Measurements from ENCODE around the gene LDLRAD2. TPM values are rescaled to one million over a fixed set of nuclear protein-coding genes. Genes with fewer than 3 reads are reported as not detected.
A peak's percentile ranks its signal among the peaks of the same experiment; 100 is the strongest.
"Not testable (repeated sequence)": the region's sequence is repeated elsewhere in the genome, so short reads cannot be mapped to it uniquely, and the experiment has no call there.

LDLRAD2 gene, protein sequence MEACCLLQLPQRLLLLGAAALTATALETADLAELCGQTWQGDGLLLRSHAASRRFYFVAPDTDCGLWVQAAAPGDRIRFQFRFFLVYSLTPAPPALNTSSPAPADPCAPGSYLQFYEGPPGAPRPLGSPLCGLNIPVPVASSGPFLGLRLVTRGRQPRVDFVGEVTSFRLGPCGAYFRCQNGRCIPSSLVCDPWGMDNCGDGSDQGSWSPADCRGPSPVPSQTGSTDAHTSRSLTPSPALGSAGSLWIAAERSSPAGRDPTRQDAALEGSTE
- total RNA-seq (not detected), polyA plus RNA-seq (not detected), total RNA-seq (0 to 0.49 (median 0.11) reads per million in 6 experiments)

DNA sequence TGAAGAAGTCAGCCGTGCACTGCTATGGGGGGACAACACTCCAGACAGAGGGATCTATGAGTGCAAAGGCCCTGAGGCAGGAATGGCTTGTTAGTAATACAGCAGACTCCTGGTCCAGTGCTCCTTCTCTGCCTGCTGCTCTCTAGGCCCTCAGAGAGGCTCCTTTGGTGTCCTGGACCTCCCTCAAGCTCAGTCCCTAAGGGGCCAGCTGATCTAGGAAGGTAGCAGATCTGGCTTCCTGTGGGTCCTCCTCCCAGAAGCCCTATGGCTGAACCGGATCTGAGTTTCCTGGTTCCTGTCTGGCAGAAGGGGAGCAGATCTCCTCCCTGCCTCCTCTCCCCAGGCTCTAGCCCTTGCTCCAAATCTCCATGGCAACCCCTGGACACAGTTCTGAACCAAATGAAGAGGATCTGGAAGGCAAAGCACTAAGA is at the start of gene LDLRAD2:
Gene LDLRAD2, plus strand, starts transcription at position 391 of the 431 bp plus-strand sequence. CDS start 187 bp downstream, outside the sequence.
- H3K36me3 Mint-ChIP-seq = no peaks in the 10 kb centered on the region
- POLR2A ChIA-PET = no interaction called here
- H3K27ac Mint-ChIP-seq = peak within 1 kb of the TSS in 1 of 10 donors; percentile 9
- DNase-seq = no peak
- peak within 1 kb of the TSS in 3 of 10 donors; percentile 46 to 71 (median 55) for H3K4me3 Mint-ChIP-seq
- peaks cover 0 to 2% (median 0%) of the 10 kb centered on the region in 9 donors for H3K9me3 Mint-ChIP-seq
- peaks cover 8 to 24% (median 12%) of the 10 kb centered on the region in 5 donors for H3K27me3 Mint-ChIP-seq
- ATAC-seq = no peak
- H3K4me1 Mint-ChIP-seq = peaks cover 3 to 10% (median 5%) of the 10 kb centered on the region in 4 donors

DNA sequence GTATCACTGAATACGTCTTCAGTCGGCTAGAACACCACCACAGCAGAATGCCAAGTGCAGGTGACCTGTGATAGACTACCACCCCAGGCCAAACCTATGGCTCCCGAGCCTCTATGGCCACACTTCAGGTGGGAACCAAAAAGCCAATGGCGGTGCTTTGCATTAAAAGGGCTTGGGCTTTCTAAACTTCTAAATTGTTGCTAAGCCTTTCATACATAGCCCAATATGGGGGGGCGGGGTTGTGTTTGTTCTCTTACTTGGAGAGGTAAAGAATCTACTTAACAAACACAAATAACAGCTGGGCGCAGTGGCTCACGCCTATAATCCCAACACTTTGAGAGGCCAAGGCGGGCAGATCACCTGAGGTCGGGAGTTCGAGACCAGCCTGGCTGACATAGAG is 48.8 kb upstream of the LDLRAD2 start:
- Mint-ChIP-seq H3K36me3 (peaks cover 0 to 8% (median 0%) of the 10 kb centered on the region in 3 donors), H3K27me3 (no peaks in the 10 kb centered on the region), H3K4me1 (peaks cover 12 to 82% (median 58%) of the 10 kb centered on the region in 4 donors), H3K4me3 (no peak overlapping the region), H3K9me3 (no peaks in the 10 kb centered on the region), H3K27ac (peak overlapping the region in 1 of 10 donors; percentile 81)
- ATAC-seq (no peak), DNase-seq (no peak)
- POLR2A ChIA-PET = interaction anchor here (0.8 kb wide), 1 partner anchor 9 kb away, joined by 3 read pairs; no protein-coding TSS in a partner anchor

DNA sequence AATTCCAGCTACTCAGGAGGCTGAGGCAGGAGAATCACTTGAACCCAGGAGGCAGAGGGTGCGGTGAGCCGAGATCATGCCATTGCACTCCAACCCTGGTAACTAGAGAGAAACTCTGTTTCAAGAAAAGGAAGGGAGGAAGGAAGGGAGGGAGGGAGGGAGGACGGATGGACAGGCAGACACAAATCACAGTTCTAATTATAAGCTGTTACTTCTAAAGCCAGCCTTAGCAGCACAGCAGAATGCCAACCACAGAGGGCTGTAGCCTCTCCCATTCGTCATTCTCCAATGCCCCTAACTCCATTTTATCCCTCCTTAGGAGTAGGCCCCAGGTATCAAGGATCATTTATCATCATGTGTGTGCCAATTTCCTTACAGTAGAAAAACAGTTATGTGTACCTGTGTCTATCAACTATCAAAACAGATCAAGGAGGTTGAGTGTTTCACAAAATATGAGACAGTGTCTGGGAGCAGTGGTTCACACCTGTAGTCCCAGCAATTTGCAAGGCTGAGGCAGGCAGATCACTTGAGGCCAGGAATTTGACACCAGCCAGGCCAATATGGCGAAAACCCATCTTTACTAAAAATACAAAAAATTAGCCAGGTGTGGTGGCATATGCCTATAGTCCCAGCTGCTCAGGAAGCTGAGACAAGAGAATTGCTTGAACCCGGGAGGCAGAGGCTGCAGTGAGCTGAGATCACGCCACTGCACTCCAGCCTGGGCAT is 48.2 kb upstream of the LDLRAD2 start:
- DNase-seq (no peak), ATAC-seq (no peak)
- Mint-ChIP-seq H3K4me1 (peaks cover 14 to 84% (median 60%) of the 10 kb centered on the region in 4 donors), H3K9me3 (no peaks in the 10 kb centered on the region), H3K4me3 (no peak overlapping the region), H3K36me3 (peaks cover 0 to 10% (median 0%) of the 10 kb centered on the region in 3 donors), H3K27me3 (no peaks in the 10 kb centered on the region), H3K27ac (peak overlapping the region in 3 of 10 donors; percentile 43 to 81 (median 48))
- POLR2A ChIA-PET = interaction anchor here (0.8 kb wide), 1 partner anchor 10 kb away, joined by 3 read pairs; no protein-coding TSS in a partner anchor

DNA sequence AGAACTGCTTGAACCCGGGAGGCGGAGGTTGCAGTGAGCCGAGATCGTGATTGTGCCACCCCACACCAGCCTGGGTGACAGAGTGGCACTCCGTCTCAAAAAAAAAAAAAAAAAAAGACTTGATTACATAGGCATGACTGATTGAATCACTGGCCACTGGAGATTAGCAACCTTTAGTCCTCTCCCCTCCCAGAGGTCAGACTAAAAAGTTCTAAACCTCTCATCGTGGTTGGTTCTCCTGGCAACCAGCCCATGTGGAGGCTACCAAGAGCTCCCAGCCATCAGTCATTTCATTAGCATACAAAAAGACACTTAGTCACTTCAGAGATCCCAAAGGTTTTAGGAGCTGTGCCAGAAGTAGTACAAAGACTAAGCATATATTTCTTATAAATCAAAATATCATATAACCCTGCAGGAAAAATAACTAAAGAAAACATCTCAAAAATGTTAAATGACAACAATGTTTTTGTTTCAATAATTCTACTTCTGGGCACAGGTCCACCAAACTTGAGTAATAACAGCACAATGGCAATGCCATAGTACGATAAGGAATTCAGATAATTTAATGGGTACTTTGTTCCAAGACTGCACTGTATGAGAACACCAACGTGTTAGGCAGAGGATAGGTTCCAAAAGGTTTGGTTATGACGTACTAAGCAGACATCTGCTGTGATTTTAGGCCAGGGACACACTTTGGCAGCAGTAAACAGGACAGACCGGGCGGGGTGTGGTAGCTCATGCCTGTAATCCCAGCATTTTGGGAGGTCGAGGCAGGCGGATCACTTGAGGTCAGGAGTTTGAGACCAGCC is 47.2 kb upstream of the LDLRAD2 start:
- DNase-seq (no peak), ATAC-seq (no peak)
- Mint-ChIP-seq H3K27ac (peak overlapping the region in 1 of 10 donors; percentile 19), H3K27me3 (no peaks in the 10 kb centered on the region), H3K9me3 (no peaks in the 10 kb centered on the region), H3K4me3 (no peak overlapping the region), H3K4me1 (peaks cover 15 to 82% (median 58%) of the 10 kb centered on the region in 4 donors), H3K36me3 (peaks cover 0 to 15% (median 0%) of the 10 kb centered on the region in 3 donors)
- POLR2A ChIA-PET = no interaction called here

DNA sequence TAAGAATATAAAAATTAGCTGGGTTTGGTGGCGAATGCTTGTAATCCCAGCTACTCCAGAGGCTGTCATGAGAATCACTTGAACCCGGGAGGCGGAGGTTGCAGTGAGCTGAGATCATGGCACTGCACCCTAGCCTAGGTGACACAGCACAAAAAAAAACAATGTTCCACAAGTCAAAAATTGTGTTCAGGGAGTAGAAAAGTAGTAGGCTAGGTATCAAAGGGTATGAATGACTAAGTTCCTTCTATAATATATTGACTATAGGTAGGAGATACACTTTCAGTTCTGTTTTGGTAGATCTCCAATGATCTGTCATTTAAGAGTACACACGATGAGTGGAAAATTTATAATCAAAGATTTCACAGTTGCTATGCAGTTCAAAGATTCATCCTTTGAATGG is 45.9 kb upstream of the LDLRAD2 start:
- Mint-ChIP-seq H3K4me3 (no peak overlapping the region), H3K4me1 (peaks cover 19 to 78% (median 61%) of the 10 kb centered on the region in 4 donors)

DNA sequence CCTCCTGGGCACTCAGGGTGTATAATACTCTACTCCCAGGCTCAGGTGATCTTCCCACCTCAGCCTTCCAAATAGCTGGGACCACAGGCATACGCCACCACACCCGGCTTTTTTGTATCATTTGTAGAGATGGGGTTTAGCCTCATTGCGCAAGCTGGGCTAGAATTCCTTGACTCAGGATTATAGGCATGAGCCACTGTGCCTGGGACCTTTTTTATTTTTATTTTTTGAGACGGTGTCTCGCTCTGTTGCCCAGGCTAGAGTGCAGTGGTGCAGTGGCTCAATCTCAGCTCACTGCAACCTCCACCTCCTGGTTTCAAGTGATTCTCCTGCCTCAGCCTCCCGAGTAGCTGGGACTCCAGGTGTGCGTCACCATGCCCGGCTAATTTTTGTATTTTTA is 45.0 kb upstream of the LDLRAD2 start:
- H3K27ac Mint-ChIP-seq, H3K27me3 Mint-ChIP-seq, ATAC-seq, POLR2A ChIA-PET, H3K9me3 Mint-ChIP-seq, DNase-seq, H3K4me3 Mint-ChIP-seq: not testable (repeated sequence)
- Mint-ChIP-seq H3K36me3 (peaks cover 0 to 20% (median 2%) of the 10 kb centered on the region in 3 donors), H3K4me1 (peaks cover 19 to 78% (median 59%) of the 10 kb centered on the region in 4 donors)

More for the DNA sequence above, 45.9 kb upstream of the LDLRAD2 start:
- ATAC-seq = no peak
- POLR2A ChIA-PET = no interaction called here
- Mint-ChIP-seq H3K27ac (no peak overlapping the region), H3K27me3 (no peaks in the 10 kb centered on the region), H3K36me3 (peaks cover 0 to 20% (median 2%) of the 10 kb centered on the region in 3 donors), H3K9me3 (no peaks in the 10 kb centered on the region)
- DNase-seq = no peak

DNA sequence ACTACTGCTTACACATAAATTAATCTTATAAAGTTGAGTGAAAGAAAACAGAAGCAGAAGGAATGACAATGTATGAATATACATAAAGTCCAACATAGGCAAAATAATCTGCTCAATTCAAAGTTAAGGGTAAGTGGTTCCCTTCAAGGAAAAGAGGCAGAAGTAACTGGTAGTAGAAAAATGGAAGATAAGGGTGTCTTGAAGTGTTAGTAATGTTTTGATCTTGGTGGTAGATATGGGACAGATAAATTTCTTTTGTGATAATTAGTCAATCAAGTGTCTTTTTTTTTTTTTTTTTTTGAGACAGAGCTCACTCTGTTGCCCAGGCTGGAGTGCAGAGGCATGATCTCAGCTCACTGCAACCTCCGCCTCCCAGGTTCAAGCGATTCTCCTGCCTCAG is 41.9 kb upstream of the LDLRAD2 start:
- no peaks in the 10 kb centered on the region for H3K9me3 Mint-ChIP-seq
- POLR2A ChIA-PET = no interaction called here

DNA sequence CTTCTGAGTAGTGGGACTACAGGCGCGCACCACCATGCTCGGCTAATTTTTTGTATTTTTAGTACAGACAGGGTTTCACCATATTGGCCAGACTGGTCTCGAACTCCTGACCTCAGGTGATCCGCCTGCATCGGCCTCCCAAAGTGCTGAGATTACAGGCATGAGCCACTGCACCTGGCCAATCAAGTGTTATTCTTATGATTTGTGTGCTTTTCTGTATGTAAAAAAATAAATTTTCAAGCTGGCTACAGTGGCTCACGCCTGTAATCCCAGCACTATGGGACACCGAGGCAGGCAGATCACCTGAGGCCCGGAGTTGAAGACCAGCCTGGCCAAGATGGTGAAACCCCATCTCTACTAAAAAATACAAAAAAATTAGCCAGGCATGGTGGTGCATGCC is 41.5 kb upstream of the LDLRAD2 start:
- H3K27ac Mint-ChIP-seq = peak overlapping the region in 1 of 10 donors; percentile 12
- H3K4me3 Mint-ChIP-seq, POLR2A ChIA-PET, H3K9me3 Mint-ChIP-seq, H3K27me3 Mint-ChIP-seq, DNase-seq, ATAC-seq: not testable (repeated sequence)
- peaks cover 0 to 12% (median 2%) of the 10 kb centered on the region in 3 donors for H3K36me3 Mint-ChIP-seq
- peaks cover 19 to 73% (median 55%) of the 10 kb centered on the region in 4 donors for H3K4me1 Mint-ChIP-seq

More for the DNA sequence above, 41.9 kb upstream of the LDLRAD2 start:
- peak overlapping the region in 3 of 10 donors; percentile 6 to 23 (median 16) for H3K4me3 Mint-ChIP-seq
- ATAC-seq = no peak
- H3K4me1 Mint-ChIP-seq = peaks cover 18 to 73% (median 55%) of the 10 kb centered on the region in 4 donors
- DNase-seq = no peak
- peaks cover 0 to 15% (median 2%) of the 10 kb centered on the region in 3 donors for H3K36me3 Mint-ChIP-seq
- H3K27ac Mint-ChIP-seq = peak overlapping the region in 3 of 10 donors; percentile 12 to 67 (median 44)
- H3K27me3 Mint-ChIP-seq = no peaks in the 10 kb centered on the region

DNA sequence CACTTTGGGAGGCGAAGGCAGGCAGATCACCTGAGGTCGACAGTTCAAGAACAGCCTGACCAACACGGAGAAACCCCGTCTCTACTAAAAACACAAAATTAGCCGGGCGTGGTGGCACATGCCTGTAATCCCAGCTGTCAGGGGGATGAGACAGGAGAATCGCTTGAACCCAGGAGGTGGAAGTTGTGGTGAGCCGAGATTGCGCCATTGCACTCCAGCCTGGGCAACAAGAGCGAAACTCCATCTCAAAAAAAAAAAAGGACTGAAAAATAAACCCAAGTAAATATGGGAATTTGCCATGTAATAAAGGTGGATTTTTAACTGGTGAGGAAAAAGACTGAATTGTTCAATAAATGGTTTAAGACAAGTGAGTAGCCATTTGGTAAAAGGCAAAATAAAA is 40.4 kb upstream of the LDLRAD2 start:
- H3K27ac Mint-ChIP-seq = peak overlapping the region in 2 of 10 donors; percentile 27 to 53
- H3K4me3 Mint-ChIP-seq, H3K27me3 Mint-ChIP-seq, DNase-seq, H3K9me3 Mint-ChIP-seq, POLR2A ChIA-PET, ATAC-seq: not testable (repeated sequence)
- H3K4me1 Mint-ChIP-seq = peaks cover 17 to 72% (median 53%) of the 10 kb centered on the region in 4 donors
- H3K36me3 Mint-ChIP-seq = peaks cover 0 to 16% (median 2%) of the 10 kb centered on the region in 3 donors

DNA sequence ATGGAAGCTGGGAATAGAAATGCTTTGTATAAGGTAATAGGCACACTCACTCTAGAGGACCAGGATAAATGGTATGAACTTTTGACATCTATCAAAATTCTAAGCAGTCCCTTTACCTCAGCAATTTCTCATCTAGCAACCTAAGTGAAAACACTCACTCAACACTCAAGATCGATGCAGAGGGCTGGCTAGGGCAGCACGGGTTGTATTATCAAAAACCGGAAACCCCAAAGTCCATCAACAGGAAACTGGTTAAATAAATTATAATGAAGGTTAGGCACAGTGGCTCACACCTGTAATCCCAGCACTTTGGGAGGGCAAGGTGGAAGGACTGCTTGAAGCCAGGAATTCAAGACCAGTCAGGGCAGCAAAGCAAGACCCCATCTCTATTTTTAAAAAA is 38.5 kb upstream of the LDLRAD2 start:
- H3K27me3 Mint-ChIP-seq = no peaks in the 10 kb centered on the region
- ATAC-seq (peak in 1 of 2 donors; percentile 22), DNase-seq (no peak)
- H3K36me3 Mint-ChIP-seq = peaks cover 0 to 21% (median 7%) of the 10 kb centered on the region in 3 donors
- peak overlapping the region in 8 of 10 donors; percentile 8 to 78 (median 64) for H3K27ac Mint-ChIP-seq
- H3K4me1 Mint-ChIP-seq = peaks cover 25 to 66% (median 51%) of the 10 kb centered on the region in 4 donors
- POLR2A ChIA-PET = interaction anchor here (1.8 kb wide), 1 partner anchor 9 kb away, joined by 13 read pairs; the partner anchor contains the start of gene USP48
- H3K4me3 Mint-ChIP-seq = peak overlapping the region in 6 of 10 donors; percentile 7 to 65 (median 40)
- no peaks in the 10 kb centered on the region for H3K9me3 Mint-ChIP-seq

DNA sequence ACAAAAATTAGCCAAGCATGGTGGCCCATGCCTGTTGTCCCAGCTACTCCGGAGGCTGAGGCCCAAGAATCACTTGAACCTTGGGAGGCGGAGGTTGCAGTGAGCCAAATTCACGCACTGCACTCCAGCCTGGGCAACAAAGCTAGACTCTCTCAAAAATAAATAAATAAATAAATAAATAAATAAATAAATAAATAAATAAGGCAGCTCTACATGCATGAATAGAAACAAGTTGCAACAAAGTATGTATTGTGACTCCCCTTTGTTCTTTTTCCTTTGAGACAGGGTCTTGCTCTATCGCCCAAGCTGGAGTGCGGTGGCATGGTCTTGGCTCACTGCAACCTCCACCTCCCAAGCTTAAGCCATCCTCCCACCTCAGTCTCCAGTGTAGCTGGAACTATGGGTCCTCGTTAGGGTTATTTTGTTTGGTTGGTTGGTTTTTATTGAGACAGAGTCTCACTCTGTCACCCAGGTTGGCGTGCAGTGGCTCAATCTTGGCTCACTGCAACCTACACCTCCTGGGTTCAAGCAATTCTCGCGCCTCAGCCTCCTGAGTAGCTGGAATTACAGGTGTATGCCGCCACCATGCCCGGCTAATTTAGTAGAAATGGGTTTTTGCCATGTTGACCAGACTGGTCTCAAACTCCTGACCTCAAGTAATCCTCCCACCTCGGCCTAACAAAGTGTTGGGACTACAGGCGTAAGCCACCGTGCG is 37.1 kb upstream of the LDLRAD2 start:
- Mint-ChIP-seq H3K36me3 (peaks cover 0 to 12% (median 6%) of the 10 kb centered on the region in 3 donors), H3K4me1 (peaks cover 25 to 64% (median 50%) of the 10 kb centered on the region in 4 donors), H3K9me3 (no peaks in the 10 kb centered on the region), H3K27me3 (no peaks in the 10 kb centered on the region), H3K4me3 (no peak overlapping the region), H3K27ac (peak overlapping the region in 4 of 10 donors; percentile 27 to 65 (median 35))
- DNase-seq (no peak), ATAC-seq (no peak)
- POLR2A ChIA-PET = no interaction called here
